OCI-LY3 (cell line): Measurements from ENCODE around the gene SMTNL2.

Experiments
- H2AFZ ChIP-seq: fragments of 200-600, 300-600 bp; shearing (Covaris generic); 2 replicates; pipeline ENCODE4 v1.6.0; 2014; ENCODE audit warnings: antibody characterized with exemption, low read depth, low read length
- H3K27ac ChIP-seq: fragments of 200-600, 300-600 bp; sonication (generic); 2 replicates; pipeline ENCODE4 v1.5.1; 2014; ENCODE audit warnings: mild to moderate bottlenecking, low read length, moderate library complexity, mixed read lengths
- H3K27me3 ChIP-seq: fragments of 200-600, 300-600 bp; sonication (generic); 2 replicates; pipeline ENCODE4 v1.6.1; 2014; ENCODE audit warnings: low read depth, low read length, mixed read lengths
- H3K36me3 ChIP-seq: fragments of 200-600, 300-600 bp; sonication (generic); replicated peaks from 2 replicates; pipeline ENCODE3; 2014; ENCODE audit warnings: low read depth, low read length, mixed read lengths
- H3K4me1 ChIP-seq: fragments of 300-600, 200-600 bp; sonication (generic); 2 replicates; pipeline ENCODE4 v1.6.1; 2014; ENCODE audit warnings: low read length, mixed read lengths
- H3K4me2 ChIP-seq: fragments of 200-600, 300-600 bp; sonication (generic); 2 replicates; pipeline ENCODE4 v1.6.1; 2014; ENCODE audit warnings: low read length, mixed read lengths
- H3K4me3 ChIP-seq: fragments of 300-600, 200-600 bp; sonication (generic); 2 replicates; pipeline ENCODE4 v1.5.1; 2014; ENCODE audit warnings: antibody characterized with exemption, mild to moderate bottlenecking, low read length, moderate library complexity
- H3K79me2 ChIP-seq: fragments of 300-600, 200-600 bp; shearing (Covaris generic); 2 replicates; pipeline ENCODE4 v1.6.1; 2014; ENCODE audit warnings: mild to moderate bottlenecking, low read length, mixed read lengths
- H3K9ac ChIP-seq: fragments of 300-600, 200-600 bp; shearing (Covaris generic); 2 replicates; pipeline ENCODE4 v1.6.0; 2014; ENCODE audit warnings: mild to moderate bottlenecking, low read length, moderate library complexity
- H3K9me3 ChIP-seq: fragments of 200-600, 300-600 bp; shearing (Covaris generic); 2 replicates; pipeline ENCODE4 v1.6.1; 2014; ENCODE audit warnings: low read length, mixed read lengths; ENCODE audit not compliant: insufficient read depth
- H4K20me1 ChIP-seq: fragments of 200-600, 300-600 bp; sonication (generic); 2 replicates; pipeline ENCODE4 v1.6.1; 2016; ENCODE audit warnings: low read length, mixed read lengths; ENCODE audit not compliant: insufficient read depth
- EZH2phosphoT487 ChIP-seq: fragments of 200-600 bp; shearing (Covaris generic); IDR thresholded peaks from 2 replicates; pipeline ENCODE4 v1.6.1; 2018; ENCODE audit warnings: antibody characterized with exemption, mixed run types, low read depth
- TF ChIP-seq, protein P1 (sequence below): fragments of 200-600, 300-600 bp; sonication (generic); IDR thresholded peaks from 2 replicates; pipeline ENCODE4 v1.5.1; 2014; ENCODE audit warnings: antibody characterized with exemption, low read length, low read depth

The SMTNL2 gene

DNA sequence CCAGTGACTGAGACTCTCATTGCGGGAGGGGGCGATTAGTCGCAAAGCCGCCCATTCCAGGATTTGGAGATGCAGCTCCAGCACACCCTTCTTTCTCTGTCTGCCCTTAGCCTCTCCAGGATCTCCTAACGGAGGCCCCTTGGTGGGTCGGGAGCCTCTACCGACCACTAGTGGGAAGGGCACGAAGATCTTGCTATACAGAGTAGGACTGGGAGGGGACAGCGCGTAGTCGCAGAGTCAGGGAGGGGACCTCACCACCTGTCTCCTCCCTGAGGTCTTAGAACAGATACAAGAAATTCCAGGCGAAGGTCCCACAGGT is 588 bp upstream of the SMTNL2 start:
- Histone ChIP-seq H2AFZ (no peak overlapping the region), H3K9me3 (no peaks in the 10 kb centered on the region), H3K79me2 (no peaks in the 10 kb centered on the region), H3K27ac (no peak overlapping the region), H3K36me3 (no peaks in the 10 kb centered on the region), H3K4me2 (no peak overlapping the region), H3K9ac (no peak overlapping the region), H3K4me1 (no peaks in the 10 kb centered on the region), H3K27me3 (no peaks in the 10 kb centered on the region), H3K4me3 (no peak overlapping the region), H4K20me1 (no peaks in the 10 kb centered on the region)
- TF ChIP-seq, protein P1, sequence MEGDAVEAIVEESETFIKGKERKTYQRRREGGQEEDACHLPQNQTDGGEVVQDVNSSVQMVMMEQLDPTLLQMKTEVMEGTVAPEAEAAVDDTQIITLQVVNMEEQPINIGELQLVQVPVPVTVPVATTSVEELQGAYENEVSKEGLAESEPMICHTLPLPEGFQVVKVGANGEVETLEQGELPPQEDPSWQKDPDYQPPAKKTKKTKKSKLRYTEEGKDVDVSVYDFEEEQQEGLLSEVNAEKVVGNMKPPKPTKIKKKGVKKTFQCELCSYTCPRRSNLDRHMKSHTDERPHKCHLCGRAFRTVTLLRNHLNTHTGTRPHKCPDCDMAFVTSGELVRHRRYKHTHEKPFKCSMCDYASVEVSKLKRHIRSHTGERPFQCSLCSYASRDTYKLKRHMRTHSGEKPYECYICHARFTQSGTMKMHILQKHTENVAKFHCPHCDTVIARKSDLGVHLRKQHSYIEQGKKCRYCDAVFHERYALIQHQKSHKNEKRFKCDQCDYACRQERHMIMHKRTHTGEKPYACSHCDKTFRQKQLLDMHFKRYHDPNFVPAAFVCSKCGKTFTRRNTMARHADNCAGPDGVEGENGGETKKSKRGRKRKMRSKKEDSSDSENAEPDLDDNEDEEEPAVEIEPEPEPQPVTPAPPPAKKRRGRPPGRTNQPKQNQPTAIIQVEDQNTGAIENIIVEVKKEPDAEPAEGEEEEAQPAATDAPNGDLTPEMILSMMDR: no peak
- TF ChIP-seq EZH2phosphoT487: no peak

DNA sequence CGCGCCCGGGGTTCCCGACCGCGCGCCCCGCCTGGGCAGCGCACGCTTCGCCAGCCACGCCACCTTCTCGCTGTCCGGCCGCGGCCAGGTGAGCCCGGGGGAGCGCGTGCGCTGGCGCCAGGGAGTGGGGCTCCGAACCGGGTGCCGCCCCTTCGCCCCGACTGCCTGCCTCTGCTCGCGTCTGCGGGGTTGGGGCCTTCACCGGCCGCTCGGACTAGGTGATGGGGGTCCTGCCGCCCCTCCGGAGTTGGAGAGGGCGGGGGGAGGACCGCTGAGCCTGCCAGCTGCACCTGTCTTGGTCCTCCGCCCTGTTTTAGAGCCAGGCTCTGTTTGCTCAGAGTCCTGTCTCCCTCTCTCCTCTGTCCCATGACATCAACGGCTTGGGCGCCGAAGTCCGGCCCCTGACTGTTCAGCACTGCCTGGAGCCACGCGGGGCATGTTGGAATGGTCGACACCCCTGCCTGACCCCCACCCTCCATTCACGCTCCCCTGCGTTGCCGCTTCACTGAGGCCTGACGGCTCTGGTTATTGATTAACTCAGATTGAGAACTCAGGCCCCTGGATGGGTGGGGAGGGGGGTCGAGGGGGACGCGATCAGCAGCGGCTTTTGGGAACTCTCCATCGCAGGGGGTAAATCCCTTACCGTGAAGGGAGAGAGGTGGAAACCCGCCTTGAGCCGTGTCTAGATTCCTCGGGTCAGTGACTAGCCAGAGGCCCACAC is 748 bp downstream of the SMTNL2 start:
- H3K4me3 ChIP-seq: no peak overlapping the region
- no peaks in the 10 kb centered on the region for H3K4me1 ChIP-seq
- H3K27me3 ChIP-seq: no peaks in the 10 kb centered on the region

DNA sequence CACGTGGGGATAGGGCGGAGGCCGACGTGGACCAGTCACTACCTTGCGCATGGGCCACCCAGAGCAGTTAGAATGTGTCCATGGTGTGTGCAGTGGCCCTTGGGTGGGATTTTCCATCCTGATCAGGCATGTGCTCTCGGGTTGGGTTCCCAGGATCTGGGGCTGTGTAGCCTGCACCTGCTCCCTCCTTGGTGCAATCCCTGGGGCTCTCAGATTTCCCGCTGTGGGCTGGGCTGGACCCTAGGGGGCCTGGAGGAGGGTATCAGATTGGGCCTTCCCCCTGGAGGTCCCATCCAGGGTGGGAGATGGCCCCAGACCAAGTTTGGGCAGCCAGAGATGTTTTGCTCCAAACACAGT is 1.3 kb downstream of the SMTNL2 start:
- H3K27me3 ChIP-seq: no peaks in the 10 kb centered on the region
- H4K20me1 ChIP-seq: no peaks in the 10 kb centered on the region
- H2AFZ ChIP-seq: no peak overlapping the region
- H3K4me2 ChIP-seq: no peak overlapping the region
- H3K4me3 ChIP-seq: no peak overlapping the region
- no peaks in the 10 kb centered on the region for H3K36me3 ChIP-seq
- no peak overlapping the region for H3K27ac ChIP-seq
- H3K79me2 ChIP-seq: no peaks in the 10 kb centered on the region
- H3K9ac ChIP-seq: no peak overlapping the region
- no peaks in the 10 kb centered on the region for H3K9me3 ChIP-seq
- no peak for TF ChIP-seq EZH2phosphoT487
- TF ChIP-seq, protein P1: no peak
- no peaks in the 10 kb centered on the region for H3K4me1 ChIP-seq

More for the DNA sequence above, 748 bp downstream of the SMTNL2 start:
- no peaks in the 10 kb centered on the region for H4K20me1 ChIP-seq
- no peak overlapping the region for H2AFZ ChIP-seq
- no peak overlapping the region for H3K9ac ChIP-seq
- TF ChIP-seq, protein P1: no peak
- TF ChIP-seq EZH2phosphoT487: no peak
- no peaks in the 10 kb centered on the region for H3K36me3 ChIP-seq
- no peaks in the 10 kb centered on the region for H3K9me3 ChIP-seq
- no peak overlapping the region for H3K27ac ChIP-seq
- no peaks in the 10 kb centered on the region for H3K79me2 ChIP-seq
- no peak overlapping the region for H3K4me2 ChIP-seq

DNA sequence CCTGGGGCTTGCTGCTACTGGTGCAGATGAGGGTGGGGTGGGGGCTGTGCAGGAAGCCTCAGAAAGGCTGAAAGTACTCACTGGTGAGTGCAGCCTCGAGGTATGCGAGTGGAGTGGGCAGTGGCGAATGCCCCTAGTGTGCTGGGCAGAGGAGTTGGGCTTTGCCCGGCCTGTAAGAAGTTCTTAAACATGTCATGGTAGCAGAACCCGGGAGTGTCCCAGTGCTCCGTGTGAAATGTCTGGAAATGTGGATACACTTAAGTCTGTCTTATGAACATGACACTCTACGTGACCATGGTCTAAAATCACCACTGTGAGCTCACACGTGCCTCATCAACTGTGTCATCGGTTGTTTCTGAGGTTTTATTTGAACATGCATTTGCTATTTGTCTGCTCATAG is 1.7 kb downstream of the SMTNL2 start:
- H3K27ac ChIP-seq: no peak overlapping the region
- H2AFZ ChIP-seq: no peak overlapping the region
- H3K27me3 ChIP-seq: no peaks in the 10 kb centered on the region
- no peaks in the 10 kb centered on the region for H3K9me3 ChIP-seq
- H3K4me3 ChIP-seq: no peak overlapping the region
- no peaks in the 10 kb centered on the region for H3K36me3 ChIP-seq
- no peaks in the 10 kb centered on the region for H3K79me2 ChIP-seq
- H3K4me1 ChIP-seq: no peaks in the 10 kb centered on the region
- no peak for TF ChIP-seq EZH2phosphoT487
- TF ChIP-seq, protein P1: no peak
- H4K20me1 ChIP-seq: no peaks in the 10 kb centered on the region
- no peak overlapping the region for H3K4me2 ChIP-seq
- H3K9ac ChIP-seq: no peak overlapping the region
